Measurements from ENCODE around the gene PDGFRB. TPM values are rescaled to one million over a fixed set of nuclear protein-coding genes. Genes with fewer than 3 reads are reported as not detected.

PDGFRB gene
- total RNA-seq, 4 donors from 2014 or later = 87.5 to 161 (median 113) TPM

DNA sequence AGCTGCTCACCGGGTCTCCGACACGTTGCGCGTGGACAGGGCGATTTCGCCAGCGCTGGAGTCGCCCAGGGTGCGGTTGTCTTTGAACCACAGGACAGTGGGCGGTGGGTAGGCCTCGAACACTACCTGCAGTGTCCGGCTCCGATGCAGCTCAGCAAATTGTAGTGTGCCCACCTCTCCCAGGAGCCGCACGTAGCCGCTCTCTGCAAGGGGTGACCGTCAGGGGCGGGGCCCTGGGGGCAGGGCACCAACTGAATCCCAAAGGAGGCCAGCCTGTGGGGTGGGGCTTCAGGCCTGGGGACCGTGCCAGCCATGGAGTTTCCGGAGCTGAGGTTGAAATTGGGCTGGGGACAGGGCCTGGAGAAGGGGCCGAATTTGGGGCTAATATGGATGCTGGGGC, 22.9 kb downstream of the PDGFRB start:
- Histone ChIP-seq H3K27ac (peak overlapping the region in 3 of 4 donors; percentile 26 to 90 (median 83)), H3K4me3 (no peak overlapping the region), H3K4me1 (peaks cover 4 to 84% (median 54%) of the 10 kb centered on the region in 3 donors), H3K36me3 (peaks cover 0 to 77% of the 10 kb centered on the region in 2 donors), H3K27me3 (no peaks in the 10 kb centered on the region), H3K9me3 (no peaks in the 10 kb centered on the region)
- TF ChIP-seq POLR2AphosphoS5 (IDR thresholded peaks at IDR 0.05) = no peak
- TF ChIP-seq EP300 (IDR thresholded peaks at IDR 0.05) = no peak
- TF ChIP-seq, protein P1, sequence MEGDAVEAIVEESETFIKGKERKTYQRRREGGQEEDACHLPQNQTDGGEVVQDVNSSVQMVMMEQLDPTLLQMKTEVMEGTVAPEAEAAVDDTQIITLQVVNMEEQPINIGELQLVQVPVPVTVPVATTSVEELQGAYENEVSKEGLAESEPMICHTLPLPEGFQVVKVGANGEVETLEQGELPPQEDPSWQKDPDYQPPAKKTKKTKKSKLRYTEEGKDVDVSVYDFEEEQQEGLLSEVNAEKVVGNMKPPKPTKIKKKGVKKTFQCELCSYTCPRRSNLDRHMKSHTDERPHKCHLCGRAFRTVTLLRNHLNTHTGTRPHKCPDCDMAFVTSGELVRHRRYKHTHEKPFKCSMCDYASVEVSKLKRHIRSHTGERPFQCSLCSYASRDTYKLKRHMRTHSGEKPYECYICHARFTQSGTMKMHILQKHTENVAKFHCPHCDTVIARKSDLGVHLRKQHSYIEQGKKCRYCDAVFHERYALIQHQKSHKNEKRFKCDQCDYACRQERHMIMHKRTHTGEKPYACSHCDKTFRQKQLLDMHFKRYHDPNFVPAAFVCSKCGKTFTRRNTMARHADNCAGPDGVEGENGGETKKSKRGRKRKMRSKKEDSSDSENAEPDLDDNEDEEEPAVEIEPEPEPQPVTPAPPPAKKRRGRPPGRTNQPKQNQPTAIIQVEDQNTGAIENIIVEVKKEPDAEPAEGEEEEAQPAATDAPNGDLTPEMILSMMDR (IDR thresholded peaks at IDR 0.05) = no peak
- no peak for TF ChIP-seq POLR2A (IDR thresholded peaks at IDR 0.05)
- no peak for ATAC-seq
- WGBS, 2 donors (ENCODE audit: low coverage in 1 of 2) = 84 to 95% methylated on average over 5 to 7 of the region's 22 CpGs

DNA sequence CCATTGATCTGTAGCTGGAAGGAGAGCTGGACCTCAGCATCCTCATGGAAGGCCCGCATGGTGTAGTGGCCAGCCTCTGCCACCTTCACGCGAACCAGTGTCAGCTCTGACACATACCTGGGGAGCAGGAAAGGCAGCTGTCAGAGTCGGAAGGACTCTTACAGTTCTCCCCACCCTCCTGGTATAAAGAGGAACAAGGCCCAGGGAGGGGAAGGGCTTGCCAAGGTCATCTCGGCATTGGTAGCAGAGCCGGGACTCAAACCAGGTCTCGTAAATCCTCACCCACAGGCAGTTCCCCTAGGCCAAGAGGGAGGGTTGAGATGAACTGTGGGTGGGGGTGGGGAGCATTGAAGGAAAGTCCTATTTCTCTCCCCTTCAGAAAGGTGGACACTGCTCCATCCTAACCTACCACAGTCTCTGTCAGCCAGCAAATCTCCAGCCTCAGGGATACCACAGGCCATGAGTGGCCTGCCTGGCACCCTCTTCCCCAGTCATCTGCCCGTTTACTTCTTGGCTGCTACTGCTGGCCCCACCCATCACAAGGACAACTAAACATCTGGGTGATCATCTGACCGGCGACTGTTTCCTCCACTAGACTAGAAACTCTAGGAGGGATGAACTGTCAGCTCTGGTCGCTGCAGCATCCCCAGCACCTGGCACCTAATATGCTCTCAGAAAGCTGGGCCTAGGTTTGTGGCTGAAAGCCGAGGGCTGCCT, 23.5 kb downstream of the PDGFRB start:
- peaks cover 0 to 81% of the 10 kb centered on the region in 2 donors for H3K36me3 ChIP-seq
- H3K27me3 ChIP-seq = no peaks in the 10 kb centered on the region
- H3K9me3 ChIP-seq = no peaks in the 10 kb centered on the region
- TF ChIP-seq, protein P1 (IDR thresholded peaks at IDR 0.05) = no peak
- no peak for TF ChIP-seq POLR2A (IDR thresholded peaks at IDR 0.05)
- TF ChIP-seq EP300 (IDR thresholded peaks at IDR 0.05) = no peak
- no peak for TF ChIP-seq POLR2AphosphoS5 (IDR thresholded peaks at IDR 0.05)
- H3K4me1 ChIP-seq = peaks cover 0 to 78% (median 48%) of the 10 kb centered on the region in 3 donors
- WGBS, 2 donors (ENCODE audit: low coverage in 1 of 2) = 29% methylated on average over 2 of the region's 12 CpGs; no CpG with 5 or more reads in 1 of the 2 donors
- ATAC-seq = peak; percentile 27
- H3K4me3 ChIP-seq = no peak overlapping the region
- H3K27ac ChIP-seq = peak overlapping the region in 3 of 4 donors; percentile 60 to 90 (median 83)

DNA sequence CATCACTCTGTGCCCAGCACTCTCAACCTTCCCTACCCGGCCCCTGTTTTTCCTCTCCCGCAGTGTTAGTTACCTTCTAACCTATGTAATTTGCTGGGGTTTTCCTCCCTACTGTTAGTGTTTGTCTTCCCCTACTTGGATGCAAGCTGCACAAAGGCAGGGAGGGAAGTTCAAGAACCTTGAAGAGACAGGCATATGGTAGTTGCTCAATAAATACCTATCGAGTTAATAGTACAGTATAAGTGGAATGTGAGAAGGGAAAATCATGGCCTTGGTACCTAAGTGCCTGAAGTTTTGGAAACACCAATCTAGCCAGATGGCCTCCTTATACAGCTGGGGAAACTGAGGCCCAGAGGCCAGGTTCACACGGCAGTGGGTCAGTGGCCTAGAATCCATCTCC, 24.2 kb downstream of the PDGFRB start:
- Histone ChIP-seq H3K27ac (peak overlapping the region in 3 of 4 donors; percentile 12 to 90 (median 60)), H3K4me1 (peaks cover 0 to 71% (median 41%) of the 10 kb centered on the region in 3 donors), H3K9me3 (no peaks in the 10 kb centered on the region), H3K27me3 (no peaks in the 10 kb centered on the region), H3K4me3 (no peak overlapping the region), H3K36me3 (peaks cover 0 to 88% of the 10 kb centered on the region in 2 donors)
- no peak for ATAC-seq
- WGBS, 2 donors (ENCODE audit: low coverage in 1 of 2) = 75 to 88% methylated on average over 1 to 3 of the region's 4 CpGs
- TF ChIP-seq, protein P1 (IDR thresholded peaks at IDR 0.05) = no peak
- TF ChIP-seq EP300 (IDR thresholded peaks at IDR 0.05) (no peak), POLR2A (IDR thresholded peaks at IDR 0.05) (no peak), POLR2AphosphoS5 (IDR thresholded peaks at IDR 0.05) (no peak)

DNA sequence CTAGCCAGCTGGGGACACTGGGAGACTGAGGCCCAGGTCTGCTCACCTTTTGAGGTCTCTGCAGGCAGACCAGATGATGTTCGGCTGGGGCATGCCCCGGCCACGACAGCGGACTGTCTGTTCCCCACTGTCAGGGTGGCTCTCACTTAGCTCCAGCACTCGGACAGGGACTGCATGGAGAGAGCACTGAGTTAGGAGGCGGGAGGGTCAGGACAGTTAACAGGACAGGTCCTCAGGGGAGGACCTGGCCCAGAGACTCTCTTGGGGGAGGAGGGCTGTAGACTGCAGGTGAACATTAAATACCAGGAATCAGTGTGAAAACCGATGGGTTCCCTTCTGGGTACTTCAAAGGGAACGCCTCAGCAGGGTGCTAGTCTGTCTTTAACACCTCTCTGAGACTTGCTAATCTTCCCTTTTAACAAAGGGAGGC, 25.1 kb downstream of the PDGFRB start:
- H3K27ac ChIP-seq = peak overlapping the region in 3 of 4 donors; percentile 27 to 50 (median 37)
- H3K27me3 ChIP-seq = no peaks in the 10 kb centered on the region
- no peaks in the 10 kb centered on the region for H3K9me3 ChIP-seq
- TF ChIP-seq EP300 (IDR thresholded peaks at IDR 0.05) (no peak), POLR2A (IDR thresholded peaks at IDR 0.05) (no peak), POLR2AphosphoS5 (IDR thresholded peaks at IDR 0.05) (no peak)
- TF ChIP-seq, protein P1 (IDR thresholded peaks at IDR 0.05) = no peak
- H3K4me1 ChIP-seq = peaks cover 0 to 62% (median 32%) of the 10 kb centered on the region in 3 donors
- 65% methylated on average over 2 of the region's 8 CpGs; no CpG with 5 or more reads in 1 of the 2 donors for WGBS, 2 donors (ENCODE audit: low coverage in 1 of 2)
- H3K36me3 ChIP-seq = peaks cover 0 to 89% of the 10 kb centered on the region in 2 donors
- no peak overlapping the region for H3K4me3 ChIP-seq
- ATAC-seq = no peak
